ENCODE results near the gene SV2B.

Gene SV2B

DNA sequence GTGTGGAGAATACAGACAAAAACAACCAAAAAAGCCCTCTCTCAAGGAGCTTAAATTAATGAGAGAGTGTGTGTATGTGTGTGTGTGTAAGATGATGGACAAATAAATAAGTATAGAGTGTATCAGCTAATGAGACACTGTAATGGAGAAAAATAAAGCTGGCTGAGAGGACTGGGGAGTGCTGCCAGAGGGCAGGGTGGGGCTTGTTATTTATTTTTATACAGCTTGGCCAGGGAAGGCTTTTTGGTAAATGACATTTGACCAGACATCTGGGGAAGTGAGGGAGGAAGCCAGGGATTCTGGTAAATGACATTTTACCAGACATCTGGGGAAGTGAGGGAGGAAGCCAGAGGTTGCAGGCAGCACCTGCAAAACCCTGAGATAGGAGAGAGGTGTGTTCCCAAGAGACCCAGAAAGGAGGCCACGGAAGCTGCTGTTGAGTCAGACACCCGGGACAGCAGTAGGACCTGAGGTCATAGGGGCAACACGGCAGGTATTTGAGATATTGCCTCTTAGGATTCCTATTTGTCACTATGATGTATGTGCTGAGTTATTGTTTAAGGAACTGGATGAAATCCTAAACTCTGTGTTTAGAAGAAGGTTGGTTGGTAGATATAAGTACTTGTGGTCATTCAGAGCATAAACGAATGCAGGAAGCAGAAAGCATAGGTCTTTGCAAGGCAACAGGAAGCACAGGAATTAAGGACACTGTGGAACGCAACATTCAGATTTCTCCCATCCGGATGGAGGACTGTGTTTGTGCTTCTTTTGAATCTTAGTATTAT, 2.7 kb downstream of the SV2B start:
- DNase-seq = peak; percentile 1

DNA sequence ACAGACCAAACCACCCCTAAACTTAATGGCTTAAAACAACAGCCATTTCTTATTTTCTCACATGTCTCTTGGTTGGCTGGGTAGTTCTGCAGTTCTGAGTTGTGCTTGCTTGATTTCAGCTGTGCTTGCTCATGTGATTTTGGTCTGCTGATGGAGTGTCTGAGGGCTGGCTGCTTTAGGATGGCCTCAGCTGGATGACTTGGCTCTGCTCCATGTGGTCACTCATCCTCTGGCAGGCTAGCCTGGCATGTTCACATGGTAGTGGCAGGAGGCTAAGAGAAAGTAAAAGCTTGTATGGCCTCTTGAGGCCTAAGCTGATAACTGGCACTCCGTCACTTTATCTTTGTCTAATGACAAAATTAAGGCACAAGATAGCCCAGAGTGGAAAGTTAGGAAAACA, 4.1 kb downstream of the SV2B start:
- peak; percentile 42 for DNase-seq

DNA sequence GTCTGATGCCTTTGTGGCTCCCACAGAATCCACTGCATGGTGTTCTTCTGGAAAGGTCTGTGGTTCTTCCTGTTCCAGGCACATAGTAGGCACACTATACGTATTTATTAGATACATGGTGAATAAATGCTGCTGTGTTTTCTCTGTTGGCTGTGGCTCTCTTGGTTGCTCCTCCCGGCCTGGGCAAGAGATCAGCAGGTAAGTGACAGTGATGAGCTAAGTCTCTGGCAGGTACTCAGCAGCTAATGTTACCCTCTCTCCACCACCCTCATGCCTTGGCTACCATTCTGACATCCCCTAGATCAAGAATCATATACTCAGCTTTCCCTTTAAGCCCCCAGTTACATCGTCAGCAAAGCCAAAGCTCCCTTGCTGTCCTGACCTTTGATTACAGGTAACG, 8.4 kb downstream of the SV2B start:
- DNase-seq = no peak

DNA sequence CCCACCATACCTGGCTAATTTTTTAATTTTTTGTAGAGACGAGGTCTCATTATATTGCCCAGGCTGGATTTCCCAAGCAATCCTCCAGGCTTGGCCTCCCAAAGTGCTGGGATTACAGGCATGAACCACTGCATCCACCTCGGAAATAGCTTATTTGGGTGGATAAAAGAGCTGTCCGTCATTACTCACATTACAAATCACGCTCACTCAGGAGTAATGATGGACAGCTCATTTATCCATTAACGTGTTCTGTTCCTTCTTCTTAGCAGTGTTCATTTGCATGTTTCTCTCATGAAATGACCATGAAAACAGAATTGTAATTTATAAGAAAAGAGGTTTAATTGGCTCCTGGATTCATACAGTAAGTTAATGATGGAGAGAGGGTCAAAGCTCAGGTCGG, 9.8 kb downstream of the SV2B start:
- no peak for DNase-seq

DNA sequence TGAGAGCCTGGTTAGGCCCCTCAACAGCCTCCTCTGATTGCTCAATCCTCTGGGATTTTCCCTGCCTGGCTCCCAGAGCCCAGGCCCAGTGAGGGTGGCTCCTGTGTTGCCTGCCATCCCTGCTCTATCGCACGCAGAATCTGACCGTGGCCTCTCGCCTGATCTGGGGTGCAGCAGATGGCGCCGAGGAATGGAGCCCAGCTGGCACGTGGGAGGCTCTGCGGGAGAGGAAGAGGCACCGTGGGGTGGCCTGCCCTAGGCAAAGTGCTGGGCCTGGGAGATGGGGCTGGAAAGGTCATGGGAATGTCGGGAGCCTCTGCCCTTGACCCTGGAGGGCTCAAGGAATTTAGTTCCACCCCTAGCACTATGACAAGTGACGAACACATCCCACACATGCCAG, 10.3 kb downstream of the SV2B start:
- no peak for DNase-seq

DNA sequence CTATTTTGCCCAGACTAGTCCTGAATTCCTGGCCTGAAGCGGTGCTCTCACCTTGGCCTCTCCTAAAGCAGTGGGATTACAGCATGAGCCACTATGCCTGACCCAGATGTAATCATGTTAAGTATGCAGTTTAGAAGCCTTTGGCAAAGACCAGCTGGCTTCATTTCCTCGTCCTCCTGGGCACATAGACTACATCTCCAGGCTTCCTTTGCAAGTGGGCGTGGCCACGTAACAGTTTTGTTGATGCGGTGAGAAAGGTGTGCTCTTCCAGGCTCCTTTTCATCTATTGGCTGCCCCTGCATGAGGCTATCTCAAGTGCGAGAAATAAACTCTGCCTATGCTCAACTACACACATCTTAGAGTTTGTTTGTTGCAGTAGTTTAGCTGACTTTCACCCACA, 13.0 kb downstream of the SV2B start:
- DNase-seq = no peak

DNA sequence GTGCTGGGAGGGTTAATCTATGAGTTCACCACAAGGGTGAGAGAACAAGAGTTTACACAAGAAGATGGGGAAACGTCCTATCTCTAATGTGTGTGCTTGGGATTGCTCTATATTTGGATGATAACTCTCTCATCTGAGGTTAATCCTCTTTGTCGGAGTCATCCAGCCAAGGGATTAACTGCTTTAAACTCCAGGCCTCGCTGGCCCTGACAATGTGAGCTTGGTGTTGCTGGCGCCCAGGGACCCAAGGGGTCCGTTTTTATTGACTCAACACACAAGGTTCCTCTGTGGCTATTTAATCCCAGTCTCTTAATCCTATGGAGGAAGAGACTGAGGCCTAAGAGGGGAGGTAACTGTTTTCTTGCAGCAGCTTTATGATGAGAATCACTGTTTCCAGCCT, 14.2 kb downstream of the SV2B start:
- DNase-seq = peak; percentile 1

DNA sequence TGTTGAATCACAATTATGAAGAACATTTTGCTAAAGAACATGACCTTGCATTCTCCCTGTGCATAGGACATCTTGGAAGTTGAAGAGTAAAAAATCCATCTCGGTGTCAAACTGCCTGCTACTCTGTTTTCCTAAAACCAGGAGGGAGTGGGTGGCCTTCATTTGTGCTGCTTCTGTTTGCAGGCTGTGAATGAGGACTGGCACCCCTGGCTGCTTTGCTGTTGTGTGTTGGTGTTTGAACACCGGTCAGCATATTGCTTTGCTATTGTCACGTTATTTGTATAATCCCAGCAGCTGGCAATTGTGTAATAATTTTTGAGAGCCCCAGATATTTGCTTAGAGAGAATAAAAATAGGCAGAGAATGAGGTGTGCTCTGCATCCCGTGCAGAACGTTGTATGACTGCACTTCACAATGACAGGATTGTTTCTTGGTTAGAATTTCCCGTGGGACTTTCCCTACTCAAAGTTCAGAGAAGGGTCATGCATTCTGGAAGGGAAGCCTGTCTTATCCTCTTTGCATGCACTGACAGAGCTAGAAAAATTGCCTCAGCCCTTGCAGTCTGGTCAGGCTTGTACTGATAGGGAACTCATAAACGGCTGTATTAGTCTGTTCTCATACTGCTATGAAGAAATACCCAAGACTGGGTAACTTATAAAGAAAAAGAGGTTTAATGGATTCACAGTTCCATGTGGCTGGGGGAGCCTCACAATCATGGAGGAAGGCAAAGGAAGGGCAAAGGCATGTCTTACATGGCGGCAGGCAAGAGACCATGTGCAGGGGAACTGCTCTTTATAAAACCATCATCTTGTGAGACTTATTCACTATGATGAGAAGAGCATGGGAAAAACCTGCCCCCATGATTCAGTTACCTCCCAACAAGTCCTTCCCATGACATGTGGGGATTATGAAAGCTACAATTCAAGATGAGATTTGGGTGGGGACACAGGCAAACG, 16.3 kb downstream of the SV2B start:
- DNase-seq = no peak

DNA sequence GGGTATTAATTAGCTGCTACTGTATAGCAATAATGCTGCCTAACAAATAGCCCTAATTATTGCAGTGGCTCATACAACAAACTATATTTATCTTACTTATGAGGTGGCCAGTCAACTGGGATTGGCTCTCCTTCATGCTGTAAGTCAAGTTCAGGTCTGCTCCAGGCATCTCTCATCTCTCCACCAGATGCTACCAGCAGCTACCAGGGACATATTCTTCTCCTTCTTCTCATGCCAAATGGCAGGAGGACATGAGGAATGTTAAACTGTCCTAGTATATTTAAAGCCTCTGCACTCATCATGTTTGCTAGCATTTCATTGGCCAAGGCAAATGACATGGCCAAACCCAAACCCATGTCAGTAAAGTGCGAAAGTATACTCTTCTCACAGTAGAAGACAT, 17.3 kb downstream of the SV2B start:
- no peak for DNase-seq

DNA sequence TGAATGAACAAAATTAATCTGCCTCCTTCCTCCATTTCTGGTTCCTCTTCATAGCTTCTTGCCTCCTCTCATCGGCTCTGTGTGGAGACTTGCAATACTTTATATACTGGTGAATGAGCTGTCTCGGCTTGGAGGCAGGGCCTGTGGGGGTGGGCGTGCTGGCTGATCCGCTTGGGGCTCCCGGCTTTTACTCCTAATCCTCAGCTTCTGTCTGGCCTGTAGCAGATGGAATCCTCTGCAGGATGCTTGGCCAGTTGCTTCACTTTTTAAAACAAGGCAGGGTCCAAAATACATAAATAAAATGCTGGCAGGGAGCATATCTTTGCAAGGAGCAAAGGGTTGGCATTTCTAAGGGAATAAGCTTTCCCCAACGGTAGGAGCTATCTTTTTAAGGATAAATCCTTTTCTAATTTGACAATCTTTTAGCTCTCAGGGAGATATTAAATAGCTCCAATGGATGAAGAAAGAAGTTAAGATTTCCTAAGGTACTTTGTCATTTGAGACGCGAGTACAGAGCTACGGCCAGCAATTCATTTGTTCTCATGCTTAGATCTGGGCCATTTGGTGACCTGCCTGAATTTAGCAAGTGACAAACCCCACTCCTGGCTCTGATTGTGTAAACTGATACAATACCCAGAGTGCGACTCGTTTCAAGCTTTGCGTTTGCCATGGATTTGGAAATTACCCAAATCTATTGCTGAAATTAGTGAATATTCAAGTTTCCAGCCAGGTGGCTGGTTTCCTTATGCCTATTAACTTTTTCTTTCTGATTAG, 18.9 kb downstream of the SV2B start:
- DNase-seq = no peak

DNA sequence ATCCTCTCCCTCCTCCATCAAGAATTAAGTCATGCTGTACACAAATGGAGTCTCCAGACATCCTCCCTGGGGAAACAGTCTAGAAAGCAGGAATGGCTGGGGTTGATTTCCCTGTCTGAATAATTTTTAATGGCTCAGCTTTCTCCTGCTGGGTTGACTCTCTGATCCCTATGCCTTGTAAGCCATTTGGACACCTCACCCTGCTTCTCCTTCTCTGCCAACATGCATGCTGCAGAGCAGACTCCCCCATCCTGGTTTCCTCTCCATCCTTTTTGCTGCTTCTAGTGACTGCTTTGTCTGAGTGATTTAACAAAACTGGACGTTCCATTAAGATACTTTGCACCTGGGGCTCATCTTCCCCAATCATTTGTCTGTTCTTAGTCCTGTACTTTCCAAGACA, 22.2 kb downstream of the SV2B start:
- DNase-seq = no peak

DNA sequence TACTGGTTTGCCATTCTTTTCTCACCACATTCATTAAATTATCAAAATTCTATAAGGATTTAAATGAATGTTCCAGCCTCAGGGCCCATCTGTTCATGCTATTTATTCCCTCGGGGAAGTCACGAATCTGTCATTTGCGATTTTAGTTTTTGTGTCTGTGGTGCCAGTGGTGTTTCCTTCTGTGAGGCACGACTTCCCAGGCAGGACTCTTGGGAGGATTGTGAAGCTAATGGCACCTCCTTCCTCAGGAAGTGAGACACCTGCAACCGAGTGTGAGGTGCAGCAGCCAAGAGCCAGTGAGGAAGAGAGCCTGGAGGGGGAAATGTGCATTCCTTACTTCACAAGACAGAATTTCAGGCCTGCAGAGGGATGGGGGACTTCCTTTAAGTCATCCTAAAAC, 24.1 kb downstream of the SV2B start:
- no peak for DNase-seq

DNA sequence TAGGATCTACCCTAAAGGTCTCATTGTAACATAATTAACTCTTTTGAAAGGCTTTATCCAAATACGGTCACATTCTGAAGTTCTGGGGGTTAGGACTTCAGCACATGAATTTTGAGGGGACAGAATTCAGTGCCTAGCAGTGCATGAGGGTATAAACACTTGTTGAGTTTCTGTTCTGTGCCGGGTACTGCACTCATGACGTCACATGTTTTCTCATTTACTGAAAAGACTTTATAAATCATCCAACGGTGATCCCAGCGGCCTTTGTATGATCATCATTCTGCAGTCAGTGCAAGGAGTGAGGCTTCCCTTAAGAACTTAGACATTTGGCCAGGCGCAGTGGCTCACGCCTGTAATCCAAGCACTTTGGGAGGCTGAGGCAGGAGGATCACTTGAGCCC, 25.1 kb downstream of the SV2B start:
- no peak for DNase-seq

DNA sequence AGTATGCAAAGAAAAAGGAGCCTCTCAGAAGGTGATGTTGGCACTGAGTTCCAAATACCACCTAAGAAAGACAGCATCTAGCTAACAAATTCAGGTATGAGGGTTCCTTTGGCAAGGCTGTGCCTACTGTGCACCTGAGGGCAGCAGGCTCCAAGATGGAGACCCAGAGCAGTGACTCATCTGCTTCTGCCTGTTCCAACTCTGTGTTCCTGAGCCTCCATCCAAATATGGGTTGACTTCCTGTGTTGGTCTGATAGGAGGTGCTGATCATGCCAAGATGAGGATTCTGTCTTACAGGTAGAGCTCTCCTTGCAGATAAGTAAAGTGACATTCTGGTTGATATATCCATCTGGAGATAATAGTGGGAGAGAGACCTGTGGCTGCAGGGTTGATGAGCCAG, 26.0 kb downstream of the SV2B start:
- DNase-seq = no peak

DNA sequence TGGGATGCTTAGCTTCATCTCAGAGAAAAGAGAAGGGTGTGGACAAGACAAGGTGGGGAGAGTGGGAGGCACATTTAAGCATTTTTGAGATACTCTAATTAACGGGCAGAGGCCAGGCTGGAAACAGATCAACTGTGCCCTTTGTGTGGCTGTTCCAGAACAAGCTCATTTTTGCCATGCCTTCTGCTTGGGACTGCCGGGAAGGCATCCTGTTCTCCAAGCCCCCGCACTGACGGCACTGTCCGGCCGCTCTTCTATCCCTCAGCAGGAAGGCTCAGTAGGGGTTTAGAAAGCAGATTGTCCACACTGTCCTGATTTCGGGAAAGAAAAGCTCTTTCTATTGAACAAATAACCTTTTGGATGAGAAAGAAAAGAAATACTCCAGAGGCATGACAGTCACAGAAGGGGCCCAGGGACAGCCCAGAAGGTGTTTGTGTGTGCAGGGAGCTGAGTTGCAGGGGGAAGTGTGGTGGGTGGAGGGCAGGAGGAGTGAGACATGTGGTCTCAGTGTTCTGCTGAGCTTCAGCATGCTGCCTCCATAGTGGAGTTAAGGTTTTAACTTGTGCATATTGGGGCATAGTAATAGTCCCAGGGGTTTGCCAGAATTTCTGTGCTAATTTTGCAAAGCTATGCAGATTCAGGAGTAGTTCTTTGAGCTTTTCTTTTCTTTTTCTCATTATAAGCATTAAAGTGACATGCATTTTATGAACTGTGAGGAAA, 27.3 kb downstream of the SV2B start:
- DNase-seq = no peak

DNA sequence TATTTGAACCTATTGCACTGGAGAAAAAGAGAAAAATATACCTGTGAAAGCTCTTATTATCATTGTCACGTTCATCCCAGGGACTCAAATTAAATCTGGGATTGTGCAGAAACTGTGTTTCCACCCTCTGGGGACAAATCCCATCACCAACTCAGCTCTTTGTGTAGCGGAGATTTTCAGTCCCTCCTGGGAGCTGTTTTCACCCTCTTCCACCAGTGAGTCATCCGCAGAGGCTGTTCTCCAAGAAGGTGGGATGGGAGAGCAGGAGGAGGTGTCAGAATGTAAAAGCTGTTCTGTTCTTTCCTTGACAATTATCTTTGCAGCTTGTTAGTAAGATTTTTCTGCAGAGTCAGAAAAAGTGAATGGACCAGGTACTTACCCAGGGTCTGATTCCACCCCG, 28.0 kb downstream of the SV2B start:
- no peak for DNase-seq

DNA sequence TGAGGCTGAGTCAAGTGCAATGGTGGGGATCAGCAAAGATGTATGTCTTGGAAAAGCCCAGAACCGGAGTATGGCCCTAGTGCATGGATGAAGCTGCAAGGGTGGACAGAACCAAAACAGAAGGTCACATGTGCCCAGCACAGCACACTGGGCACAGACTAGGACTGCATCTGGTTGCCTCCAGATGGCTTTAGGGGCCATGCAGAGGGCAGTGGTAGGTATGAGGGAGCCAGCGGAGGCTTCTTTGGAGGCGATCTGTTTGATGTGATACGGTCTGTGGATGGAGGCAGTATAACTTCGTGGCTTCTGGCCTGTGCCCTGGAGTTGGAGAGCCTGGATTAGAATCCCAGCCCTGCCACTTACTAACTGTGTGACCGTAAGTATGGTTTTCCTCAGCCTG, 29.4 kb downstream of the SV2B start:
- no peak for DNase-seq

DNA sequence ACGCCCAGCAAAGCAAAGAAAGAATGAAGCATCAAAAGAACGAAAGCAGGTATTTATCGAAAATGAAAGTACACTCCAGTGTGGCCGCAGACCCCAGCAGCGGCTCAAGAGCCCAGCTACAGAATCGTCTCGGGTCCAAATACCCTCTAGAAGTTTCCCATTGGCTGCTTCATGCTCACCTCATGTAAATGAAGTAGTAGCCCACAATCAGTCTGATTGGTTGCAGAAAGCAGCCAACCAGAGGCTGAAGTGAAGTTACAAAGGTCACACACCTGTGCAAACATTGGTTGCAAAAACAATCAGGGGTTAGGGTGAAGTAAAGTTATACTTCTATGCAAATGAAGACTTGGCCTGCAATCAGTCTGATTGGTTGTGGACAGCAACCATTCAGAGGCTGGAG, 32.0 kb downstream of the SV2B start:
- peak; percentile 47 for DNase-seq

DNA sequence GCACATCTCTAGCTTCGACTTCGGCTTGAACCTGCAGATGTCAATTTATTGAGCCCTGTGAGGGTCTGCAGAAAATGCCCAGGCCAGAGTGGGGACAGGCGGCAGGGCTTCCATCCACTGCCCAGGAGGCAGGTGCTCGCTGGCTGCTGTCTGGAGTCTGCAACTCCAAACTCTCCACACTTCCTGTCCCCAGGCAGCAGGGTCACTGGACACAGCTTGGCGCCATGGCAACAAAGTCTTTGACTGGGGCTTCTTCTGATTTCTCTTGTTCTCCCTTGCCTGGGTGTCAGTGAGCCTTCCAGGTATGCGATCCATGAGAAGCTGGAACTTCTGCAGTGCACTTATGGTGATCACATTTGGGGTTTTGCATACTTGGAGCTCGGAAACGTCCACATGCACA, 33.5 kb downstream of the SV2B start:
- no peak for DNase-seq

DNA sequence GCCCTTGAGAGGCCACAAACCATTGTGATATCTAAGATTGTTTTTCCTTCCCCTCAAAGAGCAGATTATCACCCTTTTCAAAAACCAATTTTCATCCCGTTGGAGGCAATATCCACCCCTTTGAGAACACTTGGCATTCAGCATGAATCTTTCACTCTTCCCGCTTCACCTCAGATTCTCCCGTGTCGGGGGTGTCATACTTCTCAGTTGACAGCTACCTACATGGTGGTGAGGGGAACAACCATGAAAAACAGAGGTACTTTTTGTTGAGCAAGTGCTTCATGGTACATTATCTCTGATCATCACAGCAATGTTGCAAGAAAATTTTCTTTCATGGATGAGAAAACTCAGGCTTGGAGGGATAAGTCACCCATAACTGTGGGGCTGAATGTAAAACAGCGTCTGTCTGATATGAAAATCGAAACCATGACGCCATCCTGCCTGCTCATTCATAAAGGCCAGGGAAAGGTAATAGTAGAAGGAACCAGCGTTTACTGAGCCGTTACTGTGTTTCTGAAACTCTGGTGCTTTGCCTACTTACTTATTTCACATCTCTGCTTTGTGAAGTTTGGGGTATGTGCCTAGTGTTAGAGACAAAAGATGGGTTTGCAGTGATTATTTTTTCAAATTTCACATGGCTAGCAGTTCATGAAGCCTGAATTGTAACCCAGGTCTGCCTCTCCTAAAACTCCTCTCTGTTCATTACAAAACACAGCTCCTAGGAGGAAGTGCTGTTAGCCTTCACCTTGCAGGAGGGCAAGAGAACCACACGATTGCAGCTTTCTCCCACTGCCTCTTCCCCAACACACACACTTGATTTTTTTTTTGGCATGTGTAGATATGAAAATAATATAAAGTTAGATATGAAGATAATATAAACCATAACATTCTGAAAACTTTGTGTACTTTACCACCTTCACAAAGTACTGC, 35.4 kb downstream of the SV2B start:
- DNase-seq = no peak

DNA sequence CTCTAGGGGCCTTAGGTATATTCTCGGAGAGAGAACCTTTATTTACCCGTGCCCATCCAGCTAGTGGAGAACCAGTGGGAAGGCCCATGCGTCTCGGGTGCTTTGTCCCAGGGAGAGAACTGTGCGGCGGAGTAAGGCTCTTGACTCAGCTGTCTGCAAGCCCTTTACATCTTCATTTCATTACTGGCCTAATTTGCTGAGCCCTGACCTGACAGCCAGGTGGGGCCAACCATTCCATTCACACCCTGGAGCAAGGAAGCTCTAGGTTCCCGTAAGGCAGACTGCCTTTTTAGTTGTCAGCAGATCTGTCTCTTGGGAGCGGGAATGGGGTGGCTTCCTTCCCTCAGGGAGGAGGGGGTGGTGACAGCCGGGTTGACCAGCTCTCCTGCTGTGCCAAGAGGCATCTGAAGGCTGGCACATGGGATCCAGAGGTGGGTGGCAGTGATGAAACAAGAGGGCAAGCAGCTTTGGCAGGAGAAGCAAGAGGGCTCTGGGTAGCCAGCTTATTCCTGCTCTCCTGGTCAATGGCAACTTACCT, 36.4 kb downstream of the SV2B start:
- DNase-seq = no peak
